Peyer's patch (tissue), 4 donors: ENCODE data around the gene LYPD6B. TPM values are rescaled to one million over a fixed set of nuclear protein-coding genes. Genes with fewer than 3 reads are reported as not detected.

Experiments used
- DNase-seq, 3 donors: peaks; one replicate each; pipeline ENCODE4 v3.0.0-alpha.2; 2017 to 2019
- H3K27ac ChIP-seq, 4 donors: fragments of 200-600 bp; sonication (generic); one replicate each; pipeline ENCODE4 v1.5.1; 2016 to 2019
- H3K27me3 ChIP-seq, 2 donors: fragments of 200-600 bp; sonication (generic); one replicate each; pipeline ENCODE4 v1.5.1; 2019
- H3K36me3 ChIP-seq, 3 donors: fragments of 200-600 bp; sonication (generic); one replicate each; pipeline ENCODE4 v1.5.1; 2016 to 2019
- H3K4me1 ChIP-seq, 4 donors: fragments of 200-600 bp; sonication (generic); one replicate each; pipeline ENCODE4 v1.5.1; 2016 to 2019
- H3K4me3 ChIP-seq, 4 donors: fragments of 200-600 bp; sonication (generic); 1 replicate in 3 of 4; 2 replicates in 1 of 4; pipeline ENCODE4 v1.5.1; 2016 to 2019; ENCODE audit warnings: mild to moderate bottlenecking in 1 of 4
- H3K9me3 ChIP-seq, 4 donors: fragments of 200-600 bp; sonication (generic); one replicate each; pipeline ENCODE4 v1.5.1; 2016 to 2019; ENCODE audit warnings: mild to moderate bottlenecking in 1 of 4
- CTCF ChIP-seq, 6 experiments: fragments of 450-650 bp in 4 of 6; fragments of 200-600 bp in 2 of 6; sonication (generic) in 1 of 6; IDR thresholded peaks; one replicate each; pipeline ENCODE4 v1.5.1; 2017 to 2019; ENCODE audit warnings: antibody characterized with exemption in 6 of 6, mild to moderate bottlenecking in 3 of 6, moderate library complexity in 1 of 6
- POLR2A ChIP-seq, 2 donors: fragments of 450-650 bp; IDR thresholded peaks; one replicate each; pipeline ENCODE4 v1.5.1; 2017; ENCODE audit warnings: antibody characterized with exemption in 2 of 2, mild to moderate bottlenecking in 2 of 2, moderate library complexity in 2 of 2
- total RNA-seq, 4 donors: library from RNA; depleted of rRNA; stranded (reverse); fragments of >200 nt; gene quantifications; one replicate each; pipeline ENCODE4 v1.1.0, GENCODE V29; 2016

The LYPD6B gene
- total RNA-seq, 4 donors from 2014 or later = 2.0 to 4.4 (median 3.7) TPM; not detected in 1

GRCh38 chr2:148994341-148994740 lies 44.2 kb upstream of the LYPD6B start:
- DNase-seq = no peak
- no peak overlapping the region for H3K4me3 ChIP-seq

GRCh38 chr2:148996805-148997204 lies 41.7 kb upstream of the LYPD6B start:
- Histone ChIP-seq H3K27me3 (no peaks in the 10 kb centered on the region), H3K9me3 (no peaks in the 10 kb centered on the region), H3K36me3 (no peaks in the 10 kb centered on the region), H3K27ac (no peak overlapping the region), H3K4me1 (no peaks in the 10 kb centered on the region), H3K4me3 (no peak overlapping the region)
- TF ChIP-seq POLR2A (IDR thresholded peaks at IDR 0.05) (no peak), CTCF (IDR thresholded peaks at IDR 0.05) (no peak)
- no peak for DNase-seq

More at GRCh38 chr2:148994341-148994740, 44.2 kb upstream of the LYPD6B start:
- no peaks in the 10 kb centered on the region for H3K36me3 ChIP-seq
- H3K4me1 ChIP-seq = no peaks in the 10 kb centered on the region
- H3K9me3 ChIP-seq = no peaks in the 10 kb centered on the region
- H3K27me3 ChIP-seq = no peaks in the 10 kb centered on the region
- no peak overlapping the region for H3K27ac ChIP-seq
- no peak for TF ChIP-seq CTCF (IDR thresholded peaks at IDR 0.05)
- no peak for TF ChIP-seq POLR2A (IDR thresholded peaks at IDR 0.05)

GRCh38 chr2:148998165-148998830 lies 40.2 kb upstream of the LYPD6B start:
- Histone ChIP-seq H3K27me3 (no peaks in the 10 kb centered on the region), H3K4me3 (no peak overlapping the region), H3K36me3 (no peaks in the 10 kb centered on the region), H3K4me1 (no peaks in the 10 kb centered on the region), H3K9me3 (no peaks in the 10 kb centered on the region), H3K27ac (no peak overlapping the region)
- no peak for DNase-seq
- TF ChIP-seq CTCF (IDR thresholded peaks at IDR 0.05) (no peak), POLR2A (IDR thresholded peaks at IDR 0.05) (no peak)

- H3K27ac ChIP-seq = no peak overlapping the region
- H3K9me3 ChIP-seq = no peaks in the 10 kb centered on the region
- TF ChIP-seq CTCF (IDR thresholded peaks at IDR 0.05) (no peak), POLR2A (IDR thresholded peaks at IDR 0.05) (no peak)
- H3K4me1 ChIP-seq = no peaks in the 10 kb centered on the region
- no peaks in the 10 kb centered on the region for H3K36me3 ChIP-seq
- H3K27me3 ChIP-seq = no peaks in the 10 kb centered on the region
- DNase-seq = no peak
- no peak overlapping the region for H3K4me3 ChIP-seq
These were observed 39.7 kb upstream of the LYPD6B start for GRCh38 chr2:148998831-148999200.

GRCh38 chr2:148999451-148999921 lies 39.0 kb upstream of the LYPD6B start:
- H3K9me3 ChIP-seq = no peaks in the 10 kb centered on the region
- H3K27me3 ChIP-seq = no peaks in the 10 kb centered on the region
- H3K4me3 ChIP-seq = no peak overlapping the region
- TF ChIP-seq POLR2A (IDR thresholded peaks at IDR 0.05) = no peak
- no peak for TF ChIP-seq CTCF (IDR thresholded peaks at IDR 0.05)
- H3K27ac ChIP-seq = no peak overlapping the region
- H3K36me3 ChIP-seq = no peaks in the 10 kb centered on the region
- H3K4me1 ChIP-seq = no peaks in the 10 kb centered on the region
- DNase-seq = no peak
